GM18520 (cell line): Measurements from ENCODE around the gene NFAT5.

Experiments used
- ATAC-seq: cut with Tn5 transposase; IDR thresholded peaks from one replicate; pipeline ENCODE4 v1.9.1; 2021; ENCODE audit not compliant: unreplicated experiment

NFAT5 gene

DNA sequence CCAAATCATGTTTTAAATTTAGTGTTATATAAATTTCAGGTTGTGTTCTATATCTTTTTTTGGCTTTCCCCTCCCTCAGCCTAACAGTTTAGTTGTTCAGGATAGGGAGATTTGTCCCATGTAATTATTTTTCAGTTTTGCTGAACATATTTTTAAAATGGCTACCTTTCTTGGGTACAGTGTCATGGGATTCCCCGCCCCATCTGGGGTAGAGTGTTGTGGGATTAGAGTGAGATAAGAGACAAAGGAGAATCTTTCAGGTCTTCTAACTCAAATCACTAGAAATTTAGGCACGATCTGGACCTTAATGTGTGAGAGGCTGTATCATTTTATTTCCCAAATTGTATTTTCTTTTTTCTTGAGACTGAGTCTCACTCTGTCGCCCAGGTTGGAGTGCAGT is 24.8 kb downstream of the NFAT5 start:
- no peak for ATAC-seq

- no peak for ATAC-seq
Observed at GRCh38 chr16:69593751-69594255, 28.0 kb downstream of the NFAT5 start.

DNA sequence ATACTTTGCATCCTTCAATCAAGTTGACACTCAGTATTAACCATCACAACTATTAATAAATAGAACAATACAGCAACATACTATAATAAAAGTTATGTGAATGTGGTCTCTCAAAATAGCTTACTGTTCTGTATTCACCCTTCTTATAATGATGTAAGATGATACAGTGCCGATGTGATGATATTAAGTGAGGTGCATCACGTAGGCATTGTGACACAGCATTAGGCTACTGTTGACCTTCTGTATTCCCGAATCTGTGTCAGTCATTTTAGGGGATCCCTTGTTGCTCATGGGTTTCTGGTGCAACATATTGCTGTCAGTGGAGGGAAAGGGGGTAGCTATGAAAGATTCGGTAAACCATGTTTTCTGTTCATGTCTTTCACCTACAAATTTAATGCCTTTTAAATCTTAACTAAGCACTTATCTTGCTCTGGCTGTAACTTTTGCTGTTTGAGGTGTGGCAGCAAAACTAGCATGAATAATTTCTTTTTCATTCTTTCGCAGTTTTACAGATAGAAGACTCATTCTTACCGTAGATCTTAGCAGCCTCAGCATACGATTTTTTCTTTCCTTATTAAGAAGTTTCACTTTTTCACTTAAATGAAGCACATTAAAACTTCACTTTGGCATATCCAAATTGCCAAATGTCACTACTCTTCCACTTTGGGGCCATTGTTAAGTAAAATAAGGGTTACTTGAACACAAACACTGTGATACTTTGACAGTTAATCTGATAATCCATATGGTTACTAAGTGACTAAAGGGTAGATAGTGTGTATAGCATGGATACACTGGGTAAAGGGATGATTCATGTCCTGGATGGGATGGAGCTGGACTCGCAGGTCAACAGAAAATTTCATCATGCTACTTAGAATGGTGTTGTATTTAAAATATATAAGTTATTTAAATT is 29.6 kb downstream of the NFAT5 start:
- ATAC-seq, result no peak

DNA sequence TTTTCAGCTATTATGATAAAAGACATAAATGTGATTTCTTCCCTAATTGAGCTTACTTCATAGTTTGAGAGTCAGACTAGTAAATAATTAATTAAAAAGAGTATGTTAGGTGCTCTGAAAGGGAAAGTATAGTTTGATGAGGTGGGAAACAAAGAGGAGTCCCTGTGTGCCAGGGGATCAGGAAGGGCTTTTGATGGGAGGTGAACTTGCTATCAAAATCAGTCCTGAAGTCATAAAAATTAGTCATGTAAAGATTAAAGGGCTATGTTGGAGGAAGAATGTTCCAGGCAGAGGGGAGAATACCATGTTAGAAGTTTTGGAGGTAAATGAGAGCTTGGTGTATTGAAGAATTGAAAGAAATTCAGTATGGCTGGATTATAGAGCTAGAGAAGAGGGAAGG is 31.0 kb downstream of the NFAT5 start:
- ATAC-seq, result no peak

DNA sequence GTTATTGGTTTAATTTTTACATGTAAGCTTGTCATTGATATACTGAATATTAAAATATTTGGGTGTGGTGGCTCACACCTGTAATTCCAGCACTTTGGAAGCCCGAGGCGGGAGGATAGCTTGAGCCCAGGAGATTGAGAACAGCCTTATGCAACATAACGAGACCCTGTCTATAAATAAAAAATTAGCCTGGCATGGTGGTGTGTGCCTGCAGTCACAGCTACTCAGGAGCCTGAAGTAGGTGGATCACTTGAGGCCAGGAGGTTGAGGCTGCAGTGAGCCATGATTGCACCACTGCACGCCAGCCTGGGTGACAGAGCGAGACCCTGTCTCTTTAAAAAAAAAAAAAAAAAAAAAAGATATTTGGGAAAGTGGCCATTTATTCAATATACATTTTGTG is 32.3 kb downstream of the NFAT5 start:
- no peak for ATAC-seq

- no peak for ATAC-seq
Observed at GRCh38 chr16:69599731-69600130, 34.0 kb downstream of the NFAT5 start.

- ATAC-seq, result no peak
Observed at GRCh38 chr16:69600202-69600601, 34.4 kb downstream of the NFAT5 start.

DNA sequence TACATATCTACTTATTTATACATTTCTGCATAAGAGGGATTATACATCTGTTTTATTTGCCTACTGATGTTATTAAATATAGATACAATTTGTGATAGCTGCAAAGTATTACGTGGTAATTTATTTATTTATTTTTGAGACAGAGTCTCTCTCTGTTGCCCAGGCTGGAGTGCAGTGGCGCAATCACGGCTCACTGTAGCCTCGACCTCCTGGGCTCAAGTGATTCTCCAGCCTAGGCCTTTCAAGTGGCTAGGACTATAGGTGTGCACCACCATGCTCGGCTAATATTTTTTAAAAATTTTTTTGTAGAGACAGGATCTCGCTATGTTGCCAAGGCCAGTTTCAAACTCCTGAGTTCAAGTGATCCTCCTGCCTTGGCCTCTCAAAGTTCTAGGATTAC is 35.5 kb downstream of the NFAT5 start:
- no peak for ATAC-seq

- no peak for ATAC-seq
Observed at GRCh38 chr16:69606985-69607384, 41.2 kb downstream of the NFAT5 start.

GRCh38 chr16:69607674-69608073 is 41.9 kb downstream of the NFAT5 start:
- no peak for ATAC-seq

GRCh38 chr16:69610356-69610755 is 44.6 kb downstream of the NFAT5 start:
- no peak for ATAC-seq

- no peak for ATAC-seq
Observed at GRCh38 chr16:69611103-69611640, 45.4 kb downstream of the NFAT5 start.

- ATAC-seq, result peak; percentile 60
Observed at GRCh38 chr16:69613378-69614154, 47.8 kb downstream of the NFAT5 start.

DNA sequence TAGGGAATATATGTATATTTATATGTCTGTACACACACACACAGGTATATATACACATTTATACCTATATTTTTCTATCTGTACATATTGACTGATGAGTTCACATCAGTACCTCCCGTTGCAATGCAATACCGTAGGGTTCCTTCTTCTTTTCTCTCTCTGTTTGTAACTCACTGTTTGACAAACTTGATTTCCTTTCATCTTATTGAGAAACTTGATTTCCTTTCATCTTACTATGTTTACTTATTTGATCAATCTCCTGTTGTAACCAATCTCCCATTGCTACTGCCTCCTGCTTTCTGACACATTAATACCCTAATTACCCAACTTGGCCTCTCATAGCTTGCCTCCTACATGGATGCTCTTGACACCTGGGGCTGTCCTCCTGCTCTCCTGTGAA is 49.8 kb downstream of the NFAT5 start:
- ATAC-seq, result no peak

DNA sequence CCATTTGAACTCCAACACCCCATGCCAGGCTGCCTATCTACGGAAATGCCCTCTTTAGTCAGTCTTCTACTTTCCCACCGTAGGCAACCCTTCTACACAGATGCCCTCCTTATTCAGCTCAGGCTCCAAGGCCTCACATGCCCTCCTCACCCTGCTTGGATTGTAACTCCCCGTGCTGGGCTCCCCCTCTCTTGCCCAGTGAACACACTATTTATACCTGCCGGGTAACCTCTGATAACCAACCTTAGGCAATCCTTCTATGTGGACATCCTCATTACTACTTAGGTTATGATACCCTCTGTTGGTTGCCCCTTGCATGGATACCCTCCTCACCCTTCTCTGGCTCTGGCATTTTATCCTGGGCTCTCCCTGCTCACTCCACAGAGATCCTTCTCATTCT is 50.3 kb downstream of the NFAT5 start:
- no peak for ATAC-seq

DNA sequence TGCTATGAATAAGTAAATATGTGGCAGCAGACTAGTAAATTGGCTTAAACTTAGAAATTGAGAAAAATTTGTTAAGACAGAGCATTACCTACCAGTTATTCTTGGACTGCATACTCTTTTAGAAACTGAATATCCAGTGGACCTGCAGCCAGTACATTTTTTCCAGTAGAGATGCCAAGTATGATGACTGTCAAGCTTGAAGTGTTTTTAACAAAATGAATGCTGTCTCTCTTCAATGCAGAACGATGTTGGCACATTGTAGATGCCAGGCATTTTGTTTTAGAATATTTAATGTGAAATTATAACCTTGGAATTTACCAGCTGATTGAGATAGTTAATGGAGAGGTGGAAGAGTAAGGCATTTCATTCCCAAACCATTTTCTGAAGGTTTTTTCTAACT is 52.5 kb downstream of the NFAT5 start:
- ATAC-seq, result no peak

DNA sequence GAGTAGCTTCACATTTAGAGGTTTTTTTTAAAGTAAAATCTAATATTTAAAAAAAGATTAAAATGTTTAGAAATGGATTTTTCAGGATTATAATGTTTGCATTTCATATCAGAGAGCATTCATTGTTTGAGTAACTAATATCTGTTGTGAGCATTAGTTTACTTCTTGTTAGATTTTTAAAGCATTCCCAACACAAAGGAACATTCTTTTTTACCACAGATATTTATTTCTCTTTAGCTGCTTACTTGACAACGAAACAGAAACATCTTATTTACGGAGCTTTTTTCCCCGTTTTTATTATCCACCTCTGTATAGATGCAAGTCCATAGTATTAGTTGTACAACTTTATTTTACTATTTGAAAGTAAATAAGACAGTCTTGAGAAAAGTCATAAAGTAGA is 53.0 kb downstream of the NFAT5 start:
- ATAC-seq, result no peak

- no peak for ATAC-seq
Observed at GRCh38 chr16:69619514-69619913, 53.7 kb downstream of the NFAT5 start.

DNA sequence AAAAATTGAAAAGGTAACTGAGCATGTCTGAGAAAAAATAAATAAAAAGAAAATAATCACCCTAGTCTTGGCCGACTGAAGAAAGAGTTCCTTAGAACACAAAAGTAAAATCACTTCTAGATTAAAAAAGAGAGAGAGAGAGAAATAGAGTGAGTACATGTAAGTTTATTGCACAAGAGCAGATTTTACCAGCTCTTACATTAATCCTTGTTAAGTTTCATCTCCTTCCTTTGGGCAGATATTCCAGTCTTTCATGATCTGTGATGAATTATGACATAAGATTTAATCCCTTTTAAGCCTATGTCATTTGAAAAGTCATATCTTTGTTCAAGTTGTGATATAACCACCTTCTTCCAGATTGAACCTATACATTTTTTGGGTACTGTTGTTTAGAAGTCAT is 54.8 kb downstream of the NFAT5 start:
- no peak for ATAC-seq

DNA sequence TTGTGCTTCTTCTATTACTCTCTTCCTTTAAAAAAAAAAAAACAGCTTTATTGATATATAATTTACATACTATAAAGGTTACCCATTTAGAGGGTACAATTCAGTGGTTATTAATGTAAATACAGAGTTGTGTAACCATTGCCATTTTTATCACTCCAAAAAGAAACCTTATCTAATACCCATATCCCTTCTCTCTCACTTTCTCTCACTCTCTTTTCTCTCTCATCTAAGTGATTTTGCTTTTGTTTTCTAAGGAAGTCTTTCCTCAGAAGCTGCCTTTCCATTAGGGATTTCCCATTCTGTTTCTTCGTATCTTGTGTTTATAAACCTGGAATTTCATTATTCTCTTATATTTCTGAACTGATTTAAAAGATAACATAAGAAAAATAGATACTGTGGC is 55.5 kb downstream of the NFAT5 start:
- no peak for ATAC-seq

DNA sequence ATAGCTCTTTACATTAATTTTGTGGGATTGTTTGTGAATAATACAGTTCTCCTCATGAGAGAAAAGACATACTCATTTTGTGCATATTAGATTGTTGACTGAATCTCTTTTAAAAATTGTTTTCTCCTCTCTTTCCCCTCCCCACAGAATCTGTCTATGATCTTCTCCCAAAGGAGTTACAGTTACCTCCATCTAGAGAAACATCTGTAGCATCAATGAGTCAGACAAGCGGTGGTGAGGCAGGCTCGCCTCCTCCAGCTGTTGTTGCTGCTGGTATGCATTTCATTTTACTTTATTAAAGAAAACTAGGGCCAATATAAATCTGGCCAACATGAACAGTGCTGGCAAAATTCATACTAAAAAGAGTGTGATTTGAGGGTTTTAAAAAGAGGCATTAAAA is 60.5 kb downstream of the NFAT5 start:
- no peak for ATAC-seq

GRCh38 chr16:69632828-69633227 is 67.1 kb downstream of the NFAT5 start:
- no peak for ATAC-seq
